GM10248 (cell line): ENCODE data around the gene RSBN1.
A peak's percentile ranks its signal among the peaks of the same experiment; 100 is the strongest.

Experiments
- CTCF ChIA-PET: fragments of 300-600 bp; sonication (Branson Sonifier 250); formaldehyde crosslinking; extraction: SDS; loops from one replicate; lab custom pipeline; 2021; ENCODE audit warnings: antibody characterized with exemption; lab: Yijun Ruan, JAX
- POLR2A ChIA-PET: fragments of 350-650 bp; sonication (Branson Sonifier 250); formaldehyde crosslinking; extraction: SDS; loops from one replicate; lab custom pipeline; 2020; ENCODE audit warnings: antibody characterized with exemption; lab: Yijun Ruan, JAX
- DNase-seq: peaks from one replicate; pipeline ENCODE4 v3.0.0; 2012; ENCODE audit errors: extremely low spot score
- CTCF ChIP-seq: IDR thresholded peaks from 2 replicates; pipeline ENCODE4 v1.5.1; 2012; ENCODE audit warnings: mild to moderate bottlenecking, low read depth; ENCODE audit errors: extremely low read depth, missing control alignments, control extremely low read depth

Gene RSBN1

GRCh38 chr1:113818578-113818977, 6.3 kb upstream of the RSBN1 start:
- POLR2A ChIA-PET = no interaction called here
- DNase-seq = no peak
- no peak for TF ChIP-seq CTCF
- CTCF ChIA-PET = interaction anchor here (1.3 to 1.8 kb wide), 4 partner anchors 15 to 145 kb away, joined by 3 to 4 read pairs (median 4); no protein-coding TSS in a partner anchor

- TF ChIP-seq CTCF = no peak
- DNase-seq = no peak
- POLR2A ChIA-PET = no interaction called here
- CTCF ChIA-PET = interaction anchor here (1.8 kb wide), 1 partner anchor 22 kb away, joined by 4 read pairs; no protein-coding TSS in a partner anchor
These were observed 942 bp upstream of the RSBN1 start for GRCh38 chr1:113813218-113813617.

GRCh38 chr1:113812661-113813135, 422 bp upstream of the RSBN1 start:
- POLR2A ChIA-PET = interaction anchor here (0.6 to 1.6 kb wide), 8 partner anchors 9 to 692 kb away, joined by 3 to 9 read pairs (median 4); partner anchors contain the start of gene HIPK1

GRCh38 chr1:113811156-113811887, 954 bp downstream of the RSBN1 start:
- CTCF ChIA-PET = interaction anchor here (1.1 to 1.6 kb wide), 2 partner anchors 17 to 26 kb away, joined by 3 to 4 read pairs; no protein-coding TSS in a partner anchor
- DNase-seq = no peak

More at GRCh38 chr1:113812661-113813135, 422 bp upstream of the RSBN1 start:
- DNase-seq = peak; percentile 35
- CTCF ChIA-PET = interaction anchor here (1.0 to 1.8 kb wide), 4 partner anchors 11 to 27 kb away, joined by 3 to 4 read pairs (median 4); no protein-coding TSS in a partner anchor
- TF ChIP-seq CTCF = no peak

GRCh38 chr1:113809670-113810602, 2.3 kb downstream of the RSBN1 start:
- no peak for DNase-seq
- CTCF ChIA-PET = interaction anchor here (1.6 kb wide), 1 partner anchor 15 kb away, joined by 3 read pairs; no protein-coding TSS in a partner anchor
- POLR2A ChIA-PET = no interaction called here
- TF ChIP-seq CTCF = no peak

More at GRCh38 chr1:113811156-113811887, 954 bp downstream of the RSBN1 start:
- POLR2A ChIA-PET = interaction anchor here (1.6 kb wide), 1 partner anchor 118 kb away, joined by 6 read pairs; the partner anchor contains the start of gene HIPK1
- no peak for TF ChIP-seq CTCF
